Adipose tissue (tissue), 3 donors: ENCODE results near the gene KRT31. TPM values are rescaled to one million over a fixed set of nuclear protein-coding genes. Genes with fewer than 3 reads are reported as not detected.
"Not testable (repeated sequence)": the region's sequence is repeated elsewhere in the genome, so short reads cannot be mapped to it uniquely, and the experiment has no call there.

ENCODE experiments used
- H3K27ac ChIP-seq: one replicate; pipeline ENCODE4 v1.5.1; 2013; ENCODE audit warnings: low read depth, low read length
- WGBS, 3 donors: extraction: QIAGEN DNeasy Blood & Tissue Kit; methylation state at CpG; one replicate each; pipeline ENCODE4 v1.1.7; 2013; 5-methylcytosine and 5-hydroxymethylcytosine counted together
- polyA plus RNA-seq, 3 donors: library from polyadenylated mRNA; stranded (reverse); fragments of 200-250 nt; gene quantifications; one replicate each; pipeline ENCODE4 v1.2.3, GENCODE V29; 2013
- donor health status: healthy with polysubstance abuse.
- donor health status: Bipolar disorder and iron deficiency.
- donor health status: healthy.

Gene KRT31
- not detected for polyA plus RNA-seq

DNA sequence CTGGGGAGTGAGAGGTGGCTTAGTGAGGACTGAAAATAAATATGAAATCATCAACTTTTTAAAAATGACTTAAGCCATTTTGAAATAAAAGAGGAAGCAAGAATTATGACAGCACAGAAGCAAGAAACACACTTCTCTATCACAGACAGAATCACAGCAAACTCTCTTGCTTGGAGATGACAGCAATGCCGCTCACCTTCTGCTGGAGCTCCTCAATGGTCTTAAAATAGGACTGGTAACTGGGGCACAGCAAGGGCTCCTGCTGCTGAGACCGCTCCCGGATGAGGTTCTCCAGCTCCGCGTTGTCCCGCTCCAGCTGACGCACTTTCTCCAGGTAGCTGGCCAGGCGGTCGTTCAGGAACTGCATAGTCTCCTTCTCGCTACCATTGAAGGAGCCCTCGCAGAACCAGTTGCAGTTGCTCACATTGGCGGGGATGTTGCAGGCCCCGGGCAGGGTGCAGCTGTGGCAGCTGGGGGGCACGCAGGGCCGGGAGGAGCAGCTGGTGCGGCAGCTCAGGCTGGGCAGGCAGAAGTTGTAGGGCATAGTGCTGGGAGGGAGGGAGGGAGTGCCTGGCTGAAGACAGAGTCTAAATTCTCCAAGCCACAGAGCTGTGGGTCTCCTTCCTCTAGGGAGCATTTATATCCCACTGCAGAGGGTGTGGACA lies at the start of gene KRT31:
Gene KRT31 (minus strand): TSS at position 613 of the 665 bp plus-strand sequence. CDS start 69 bp downstream, at position 544.
- no peak within 1 kb of the TSS for H3K27ac ChIP-seq
- WGBS, 3 donors = 87 to 90% (median 88%) methylated on average over 16 of the region's 16 CpGs

DNA sequence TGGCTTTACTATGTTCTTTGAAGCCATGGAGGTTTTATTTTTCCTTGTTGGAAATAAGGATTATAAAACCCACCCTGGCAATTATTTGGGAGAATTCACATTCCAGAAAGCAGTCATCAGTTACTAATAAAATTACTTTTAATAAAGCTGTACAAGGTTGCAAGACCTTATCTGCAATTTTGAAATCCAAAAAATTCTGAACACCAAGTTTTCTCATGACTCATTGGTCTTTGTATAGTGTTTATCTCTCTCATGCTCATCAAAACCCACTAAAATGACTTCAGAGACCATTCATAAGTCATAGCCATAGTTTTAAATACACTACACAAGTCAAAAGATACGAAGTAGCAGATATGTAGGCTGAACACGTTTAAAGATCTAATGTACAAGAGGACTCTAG lies 49.4 kb upstream of the KRT31 start:
- 47 to 64% (median 58%) methylated on average over 2 of the region's 2 CpGs for WGBS, 3 donors
- H3K27ac ChIP-seq = no peak overlapping the region

- 60 to 70% (median 68%) methylated on average over 3 of the region's 3 CpGs for WGBS, 3 donors
- H3K27ac ChIP-seq = no peak overlapping the region
Observed at GRCh38 chr17:41444640-41445039, 47.2 kb upstream of the KRT31 start.

DNA sequence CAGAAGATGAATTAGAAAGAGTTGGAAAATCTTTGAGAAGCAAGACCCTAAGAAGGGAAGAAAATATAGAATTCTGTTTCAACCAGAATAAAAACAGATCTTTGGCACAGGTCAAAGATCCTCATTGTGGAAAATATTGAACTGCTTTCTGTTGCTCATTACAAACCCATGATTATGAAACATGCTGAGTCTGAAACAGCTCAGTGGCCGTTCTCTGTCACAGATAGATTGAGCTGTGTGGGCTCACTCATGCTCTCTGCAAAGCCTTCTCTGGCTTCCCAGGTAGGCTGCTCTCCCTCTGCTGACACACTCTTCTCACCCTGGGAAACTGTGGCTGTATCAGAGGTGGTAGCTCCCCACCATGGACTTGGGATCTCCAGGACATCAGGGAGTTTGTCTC lies 46.8 kb upstream of the KRT31 start:
- WGBS, 3 donors = 31 to 50% (median 41%) methylated on average over 1 of the region's 1 CpG
- no peak overlapping the region for H3K27ac ChIP-seq

- 71 to 75% (median 71%) methylated on average over 4 of the region's 4 CpGs for WGBS, 3 donors
- H3K27ac ChIP-seq = no peak overlapping the region
Observed at GRCh38 chr17:41442739-41443138, 45.3 kb upstream of the KRT31 start.

DNA sequence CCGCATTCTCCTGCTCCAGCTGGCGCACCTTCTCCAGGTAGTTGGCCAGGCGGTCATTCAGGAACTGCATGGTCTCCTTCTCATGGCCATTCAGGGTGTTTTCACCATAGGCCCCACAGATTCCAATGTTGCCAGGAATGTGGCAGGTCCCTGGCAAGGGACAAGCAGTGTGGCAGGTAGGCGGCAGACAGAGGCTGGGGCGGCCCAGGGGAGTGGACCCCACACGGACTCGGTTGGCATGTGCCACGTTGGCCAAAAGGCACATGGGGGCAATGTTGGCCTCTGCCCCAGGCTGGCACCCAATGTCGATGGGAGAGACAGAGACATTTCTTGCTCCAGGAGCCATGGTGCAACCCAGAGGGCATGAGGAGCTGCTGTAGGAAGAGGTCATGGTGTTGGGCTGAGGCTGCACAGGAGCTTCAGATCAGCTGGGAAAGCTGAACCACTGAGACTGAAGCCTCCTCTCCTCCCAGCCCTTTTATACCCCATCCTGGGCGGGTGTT lies 43.2 kb upstream of the KRT31 start, which contains the start of gene KRT38:
Gene KRT38 (minus strand): TSS at position 453 of the 503 bp plus-strand sequence. CDS start 62 bp downstream, at position 391.
- H3K27ac ChIP-seq = no peak within 1 kb of the TSS
- WGBS, 3 donors = 84 to 95% (median 92%) methylated on average over 10 of the region's 10 CpGs

- 53 to 64% (median 56%) methylated on average over 5 of the region's 5 CpGs for WGBS, 3 donors
- H3K27ac ChIP-seq = no peak overlapping the region
Observed at GRCh38 chr17:41439375-41439774, 42.0 kb upstream of the KRT31 start.

DNA sequence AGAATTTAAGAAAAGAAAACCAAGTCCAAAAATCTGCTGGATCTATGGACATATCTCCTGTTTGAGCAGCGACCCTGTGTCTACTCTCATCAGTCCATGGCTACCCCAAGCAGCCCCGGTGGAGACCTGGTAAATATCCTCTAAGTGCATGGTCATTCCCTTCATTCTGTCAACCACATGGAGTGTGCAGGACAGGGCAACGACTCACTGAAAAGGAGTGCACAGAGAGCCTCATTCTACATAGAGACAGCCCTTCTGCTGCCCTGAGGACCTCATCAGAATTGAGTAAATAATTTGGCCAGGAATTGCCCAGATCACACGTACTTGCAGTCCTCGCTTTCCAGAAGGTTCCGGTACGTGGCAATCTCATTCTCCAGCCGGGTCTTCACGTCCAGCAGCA lies 40.4 kb upstream of the KRT31 start:
- 82 to 93% (median 90%) methylated on average over 9 of the region's 9 CpGs for WGBS, 3 donors
- no peak overlapping the region for H3K27ac ChIP-seq

DNA sequence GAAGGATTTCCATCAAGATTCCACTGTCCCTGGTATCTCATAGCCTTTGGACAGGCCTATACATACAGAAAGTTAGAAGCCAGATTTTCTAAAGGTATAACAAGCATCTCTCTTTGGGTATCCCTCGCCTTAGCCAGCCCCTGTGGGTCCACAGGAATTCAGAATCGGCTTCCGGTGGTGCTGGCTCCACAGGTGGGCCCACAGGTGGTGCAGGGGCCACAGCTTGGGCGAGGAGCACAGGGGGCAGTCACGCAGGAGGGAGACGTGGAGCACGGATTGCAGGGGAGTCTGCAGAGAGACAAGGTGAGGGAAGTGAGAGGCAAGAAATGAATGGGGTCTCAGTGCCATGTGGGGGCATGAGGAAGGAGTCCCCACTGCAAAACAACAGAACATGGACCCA lies 39.8 kb upstream of the KRT31 start:
- WGBS, 3 donors = 69 to 88% (median 85%) methylated on average over 7 of the region's 7 CpGs
- H3K27ac ChIP-seq = no peak overlapping the region

DNA sequence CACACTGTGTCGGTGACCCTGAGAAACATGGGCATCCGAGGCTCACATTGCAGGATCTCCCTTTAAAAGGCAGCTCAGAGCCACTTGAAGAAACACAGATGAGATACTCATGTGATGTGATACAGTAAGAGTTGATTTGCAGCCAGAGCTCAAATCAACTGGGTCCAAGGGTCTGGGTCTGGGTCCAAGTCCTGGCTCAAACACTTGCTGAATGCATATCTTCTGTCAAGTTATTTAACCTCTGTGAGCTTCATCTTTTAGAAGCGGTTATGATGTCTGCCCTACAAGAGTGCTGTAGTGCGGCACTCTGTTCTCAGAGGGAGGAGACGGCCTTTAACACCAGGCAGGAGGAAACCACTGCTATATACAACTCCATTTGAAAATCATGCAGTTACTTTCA lies 37.0 kb upstream of the KRT31 start:
- no peak overlapping the region for H3K27ac ChIP-seq
- 51 to 61% (median 54%) methylated on average over 5 of the region's 5 CpGs for WGBS, 3 donors

GRCh38 chr17:41434005-41434404 lies 36.6 kb upstream of the KRT31 start:
- no peak overlapping the region for H3K27ac ChIP-seq
- 39 to 53% (median 43%) methylated on average over 4 of the region's 4 CpGs for WGBS, 3 donors

DNA sequence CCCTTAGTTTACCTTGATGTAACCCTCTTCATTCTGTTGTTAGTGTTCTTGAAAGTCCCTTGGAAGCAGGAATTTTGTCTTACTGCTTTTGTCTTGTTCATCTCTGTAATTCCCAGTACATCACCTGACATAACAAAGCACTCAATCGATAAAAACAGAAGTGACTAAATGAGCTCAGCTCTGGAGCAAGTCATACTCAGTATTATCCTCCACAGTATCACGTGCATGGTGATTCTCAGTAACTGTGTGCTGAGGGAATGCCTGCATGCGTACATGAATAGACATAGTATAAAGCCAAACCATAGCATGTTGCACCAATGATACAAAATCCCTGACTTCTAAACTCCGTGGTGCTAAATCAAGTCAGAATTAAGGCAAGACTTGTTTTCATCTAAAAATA lies 36.2 kb upstream of the KRT31 start:
- H3K27ac ChIP-seq = no peak overlapping the region
- WGBS, 3 donors = 40 to 50% (median 50%) methylated on average over 4 of the region's 4 CpGs

GRCh38 chr17:41430376-41430775 lies 33.0 kb upstream of the KRT31 start:
- not testable (repeated sequence) for H3K27ac ChIP-seq
- 70 to 91% (median 85%) methylated on average over 9 of the region's 9 CpGs for WGBS, 3 donors

DNA sequence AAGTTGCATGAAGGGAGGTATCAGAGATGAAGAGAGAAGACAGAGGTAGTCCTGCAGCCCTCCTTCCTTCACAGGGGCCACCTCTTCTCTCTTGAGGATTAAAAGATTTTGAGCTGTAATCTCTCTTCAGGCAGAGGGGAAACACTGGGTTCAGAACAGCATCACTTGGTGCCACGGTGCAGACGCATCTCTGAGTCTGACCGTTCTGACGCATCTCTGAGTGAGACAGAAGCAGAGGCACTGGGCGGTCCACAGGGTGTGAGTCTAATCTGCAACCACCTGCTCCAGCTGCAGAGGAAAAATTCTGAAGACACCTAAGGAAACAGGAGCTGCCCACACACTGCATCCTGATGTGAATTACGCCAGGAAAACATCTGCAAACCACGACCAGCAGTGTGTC lies 32.3 kb upstream of the KRT31 start:
- no peak overlapping the region for H3K27ac ChIP-seq
- WGBS, 3 donors = 69 to 76% (median 75%) methylated on average over 7 of the region's 7 CpGs

GRCh38 chr17:41428591-41429291 lies 31.3 kb upstream of the KRT31 start:
- H3K27ac ChIP-seq = no peak overlapping the region
- WGBS, 3 donors = 62 to 73% (median 73%) methylated on average over 4 of the region's 4 CpGs

- 85 to 96% (median 92%) methylated on average over 12 to 13 of the region's 13 CpGs for WGBS, 3 donors
- no peak within 1 kb of the TSS for H3K27ac ChIP-seq
Observed at GRCh38 chr17:41424111-41424635, 26.8 kb upstream of the KRT31 start, which contains the start of gene KRT37. TSS of gene KRT37 (minus strand) at chr17:41424585. CDS start at chr17:41424523, 62 bp downstream.

GRCh38 chr17:41422586-41422985 lies 25.2 kb upstream of the KRT31 start:
- 78 to 93% (median 90%) methylated on average over 10 to 11 of the region's 11 CpGs for WGBS, 3 donors
- H3K27ac ChIP-seq = not testable (repeated sequence)

DNA sequence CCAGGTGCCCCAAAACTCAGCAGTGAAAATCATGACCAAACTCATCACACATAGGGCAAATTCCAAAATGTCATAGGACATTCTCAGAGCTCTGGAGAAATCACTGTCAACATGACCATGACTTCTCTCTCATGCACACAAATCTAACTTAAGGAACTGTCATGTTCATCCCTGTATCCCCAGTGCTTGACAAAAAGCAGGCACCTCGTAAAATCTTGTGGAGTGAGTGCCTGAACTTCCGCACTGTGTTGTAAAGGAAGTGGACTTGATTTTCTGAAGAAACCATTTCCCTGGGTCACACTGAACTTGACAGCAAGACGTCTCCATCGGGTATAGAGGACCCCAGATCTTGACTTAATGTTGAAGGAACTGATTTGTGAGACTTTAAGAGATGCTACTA lies 24.2 kb upstream of the KRT31 start:
- no peak overlapping the region for H3K27ac ChIP-seq
- WGBS, 3 donors = 49 to 75% (median 53%) methylated on average over 4 of the region's 4 CpGs

DNA sequence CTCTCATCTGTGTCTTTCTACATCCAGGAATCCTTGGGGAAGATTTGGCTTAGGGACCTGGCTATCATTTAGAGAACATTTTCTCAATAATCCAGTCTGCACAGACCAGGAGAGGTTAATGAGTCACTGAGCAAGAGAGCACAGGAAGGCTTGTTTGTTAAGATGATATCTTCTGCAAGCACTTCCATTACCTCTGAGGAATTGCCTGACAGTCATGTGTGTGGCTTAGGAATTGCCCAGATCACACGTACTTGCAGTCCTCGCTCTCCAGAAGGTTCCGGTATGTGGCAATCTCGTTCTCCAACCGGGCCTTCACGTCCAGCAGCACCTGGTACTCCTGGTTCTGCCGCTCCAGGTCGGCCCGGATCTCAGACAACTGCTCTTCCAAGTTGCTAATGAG lies 23.7 kb upstream of the KRT31 start:
- 59 to 79% (median 70%) methylated on average over 9 of the region's 9 CpGs for WGBS, 3 donors
- H3K27ac ChIP-seq = no peak overlapping the region
